DND-41 (cell line): ENCODE measurements around the gene FGF8.

ENCODE experiments used
- ATAC-seq: fragments of 200-7000 bp; cut with Tn5 transposase; 3 replicates; pipeline ENCODE4 v1.9.1; 2021; ENCODE audit warnings: low read depth; ENCODE audit not compliant: insufficient read depth
- DNase-seq: peaks from one replicate; pipeline ENCODE4 v3.0.0-alpha.2; 2020
- H2AFZ ChIP-seq: 2 replicates; pipeline ENCODE4 v1.6.0; 2012; ENCODE audit warnings: low read depth, low read length
- H3K27ac ChIP-seq: 2 replicates; pipeline ENCODE4 v1.5.1; 2012; ENCODE audit warnings: low read length, inconsistent platforms
- H3K27me3 ChIP-seq: fragments of 200-600 bp; sonication (generic); 2 replicates; pipeline ENCODE4 v1.6.0; 2012; ENCODE audit warnings: low read length, mild to moderate bottlenecking, inconsistent platforms; ENCODE audit not compliant: insufficient read depth, poor library complexity
- H3K36me3 ChIP-seq: 2 replicates; pipeline ENCODE4 v1.5.1; 2012; ENCODE audit warnings: low read length, inconsistent platforms; ENCODE audit not compliant: insufficient read depth
- H3K4me1 ChIP-seq: 2 replicates; pipeline ENCODE4 v1.5.1; 2012; ENCODE audit warnings: mild to moderate bottlenecking, low read length; ENCODE audit not compliant: insufficient read depth
- H3K4me2 ChIP-seq: 2 replicates; pipeline ENCODE4 v1.6.0; 2012; ENCODE audit warnings: mild to moderate bottlenecking, moderate library complexity, low read length, inconsistent platforms; ENCODE audit not compliant: insufficient read depth
- H3K4me3 ChIP-seq, 2 experiments: fragments of 200-600 bp in 1 of 2; shearing (Covaris generic) in 1 of 2; 2 replicates each; pipeline ENCODE4 v1.5.1; 2012 to 2016; ENCODE audit warnings: inconsistent platforms in 2 of 2, low read length in 2 of 2, mild to moderate bottlenecking in 2 of 2, low read depth in 1 of 2, moderate library complexity in 1 of 2
- H3K79me2 ChIP-seq: 2 replicates; pipeline ENCODE4 v1.6.0; 2012; ENCODE audit warnings: low read length, inconsistent platforms; ENCODE audit not compliant: insufficient read depth
- H3K9ac ChIP-seq: 2 replicates; pipeline ENCODE4 v1.6.0; 2012; ENCODE audit warnings: low read depth, mild to moderate bottlenecking, inconsistent platforms, low read length, moderate library complexity
- H3K9me3 ChIP-seq: 2 replicates; pipeline ENCODE4 v1.5.1; 2012; ENCODE audit warnings: low read length, moderate library complexity, mild to moderate bottlenecking, inconsistent platforms; ENCODE audit not compliant: insufficient read depth, severe bottlenecking
- H4K20me1 ChIP-seq: 2 replicates; pipeline ENCODE4 v1.6.0; 2012; ENCODE audit warnings: low read length; ENCODE audit not compliant: insufficient read depth
- CTCF ChIP-seq: IDR thresholded peaks from 2 replicates; pipeline ENCODE4 v1.5.1; 2012; ENCODE audit warnings: borderline replicate concordance, low read length, moderate library complexity, mild to moderate bottlenecking; ENCODE audit not compliant: poor library complexity, severe bottlenecking; ENCODE audit errors: extremely low read depth
- EZH2 ChIP-seq: IDR thresholded peaks from 3 replicates; pipeline ENCODE4 v1.6.1; 2012; ENCODE audit warnings: borderline replicate concordance, low read depth, mild to moderate bottlenecking, moderate library complexity, low read length, inconsistent platforms; ENCODE audit not compliant: severe bottlenecking

FGF8 gene

GRCh38 chr10:101773923-101774588 is 1.9 kb downstream of the FGF8 start:
- Histone ChIP-seq H3K4me2 (no peak overlapping the region), H3K9me3 (no peaks in the 10 kb centered on the region), H3K9ac (no peak overlapping the region), H3K27ac (no peak overlapping the region), H4K20me1 (no peaks in the 10 kb centered on the region), H3K79me2 (no peaks in the 10 kb centered on the region), H3K27me3 (no peaks in the 10 kb centered on the region), H3K36me3 (no peaks in the 10 kb centered on the region), H2AFZ (no peak overlapping the region), H3K4me3 (no peak overlapping the region), H3K4me1 (no peaks in the 10 kb centered on the region)
- ATAC-seq (no peak), DNase-seq (no peak)
- TF ChIP-seq CTCF (no peak), EZH2 (no peak)

GRCh38 chr10:101772895-101773761 is 2.8 kb downstream of the FGF8 start:
- H3K4me2 ChIP-seq: no peak overlapping the region
- no peaks in the 10 kb centered on the region for H3K27me3 ChIP-seq
- DNase-seq: no peak
- no peak for ATAC-seq
- H3K4me1 ChIP-seq: no peaks in the 10 kb centered on the region
- H3K79me2 ChIP-seq: no peaks in the 10 kb centered on the region
- H2AFZ ChIP-seq: no peak overlapping the region
- no peak overlapping the region for H3K4me3 ChIP-seq
- no peaks in the 10 kb centered on the region for H3K9me3 ChIP-seq
- no peaks in the 10 kb centered on the region for H4K20me1 ChIP-seq
- H3K36me3 ChIP-seq: no peaks in the 10 kb centered on the region
- TF ChIP-seq EZH2 (no peak), CTCF (no peak)
- no peak overlapping the region for H3K9ac ChIP-seq
- H3K27ac ChIP-seq: no peak overlapping the region

- Histone ChIP-seq H3K36me3 (no peaks in the 10 kb centered on the region), H3K4me1 (no peaks in the 10 kb centered on the region), H3K9me3 (no peaks in the 10 kb centered on the region), H3K27me3 (no peaks in the 10 kb centered on the region), H3K9ac (no peak overlapping the region), H3K4me3 (no peak overlapping the region), H3K4me2 (no peak overlapping the region), H2AFZ (no peak overlapping the region), H3K79me2 (no peaks in the 10 kb centered on the region), H4K20me1 (no peaks in the 10 kb centered on the region), H3K27ac (no peak overlapping the region)
- no peak for DNase-seq
- TF ChIP-seq CTCF (no peak), EZH2 (no peak)
- ATAC-seq: no peak
Observed at GRCh38 chr10:101772017-101772894, 3.7 kb downstream of the FGF8 start.
